ENCODE measurements around the gene IRAK1.
"Not testable (repeated sequence)": the region's sequence is repeated elsewhere in the genome, so short reads cannot be mapped to it uniquely, and the experiment has no call there.

Gene IRAK1

DNA sequence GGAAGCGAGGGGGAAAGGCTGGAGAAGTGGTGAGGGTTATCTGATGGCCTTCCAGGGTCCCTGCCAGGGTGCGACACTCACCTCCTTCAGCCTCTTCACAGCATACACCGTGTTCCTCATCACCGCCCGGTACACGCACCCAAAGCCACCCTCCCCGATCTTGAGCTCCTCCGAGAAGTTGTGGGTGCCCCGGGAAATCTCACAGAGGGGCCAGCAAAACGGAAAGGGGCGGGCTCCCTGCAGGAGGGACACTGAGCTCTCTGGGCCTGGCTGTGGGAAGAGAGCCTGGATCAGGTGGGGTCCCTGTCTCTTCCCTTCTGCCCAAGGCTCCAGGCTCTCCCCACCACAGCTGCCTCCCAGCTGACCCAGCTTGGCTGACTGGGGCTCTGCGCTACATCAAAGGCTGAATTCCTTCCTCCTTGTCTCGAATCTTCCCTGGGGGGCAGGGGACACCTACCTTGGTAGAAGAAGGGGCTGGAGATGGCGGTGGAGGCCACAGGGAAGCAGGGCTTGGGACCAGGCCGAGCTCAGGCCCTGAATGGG lies 1.1 kb downstream of the IRAK1 start:
- no peak for DNase-seq

GRCh38 chrX:154017766-154018517 lies 1.8 kb downstream of the IRAK1 start:
- DNase-seq = no peak

GRCh38 chrX:154016366-154017076 lies 3.2 kb downstream of the IRAK1 start:
- no peak for DNase-seq

DNA sequence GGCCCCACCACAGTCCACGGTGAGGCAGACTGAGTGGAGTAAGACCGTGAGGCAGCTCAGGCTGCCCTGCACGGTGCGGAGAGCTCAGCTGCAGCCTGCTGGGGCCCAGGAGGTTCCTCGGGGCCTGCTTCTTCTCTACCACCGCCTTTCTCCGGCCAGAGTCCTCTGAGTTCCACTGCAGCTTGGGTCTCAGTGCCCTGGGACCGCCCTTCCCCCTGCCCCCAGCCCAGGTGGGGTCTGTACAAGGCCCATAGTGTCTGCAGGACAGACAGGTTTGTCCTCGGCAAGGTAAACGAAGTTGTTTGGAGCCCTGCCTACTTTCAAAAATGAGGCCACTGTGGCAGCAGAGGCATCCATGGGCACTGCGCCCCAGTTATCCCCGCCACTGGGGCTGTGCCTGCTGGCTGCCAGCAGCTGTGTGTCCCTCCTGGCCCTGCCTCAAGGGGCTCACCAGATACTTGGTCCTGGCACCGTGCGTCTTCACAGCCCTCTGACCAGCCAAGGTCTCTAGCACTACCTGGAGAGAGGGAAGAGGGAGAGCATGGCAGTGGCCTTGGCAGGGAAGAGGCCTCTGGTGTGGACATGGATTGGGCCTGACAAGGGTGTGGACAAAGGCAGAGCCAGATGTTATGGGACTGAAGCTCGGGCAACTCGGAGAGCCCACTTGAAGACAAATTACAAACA lies 4.0 kb downstream of the IRAK1 start:
- DNase-seq = no peak

GRCh38 chrX:154014429-154015380 lies 5.0 kb downstream of the IRAK1 start:
- DNase-seq = no peak

DNA sequence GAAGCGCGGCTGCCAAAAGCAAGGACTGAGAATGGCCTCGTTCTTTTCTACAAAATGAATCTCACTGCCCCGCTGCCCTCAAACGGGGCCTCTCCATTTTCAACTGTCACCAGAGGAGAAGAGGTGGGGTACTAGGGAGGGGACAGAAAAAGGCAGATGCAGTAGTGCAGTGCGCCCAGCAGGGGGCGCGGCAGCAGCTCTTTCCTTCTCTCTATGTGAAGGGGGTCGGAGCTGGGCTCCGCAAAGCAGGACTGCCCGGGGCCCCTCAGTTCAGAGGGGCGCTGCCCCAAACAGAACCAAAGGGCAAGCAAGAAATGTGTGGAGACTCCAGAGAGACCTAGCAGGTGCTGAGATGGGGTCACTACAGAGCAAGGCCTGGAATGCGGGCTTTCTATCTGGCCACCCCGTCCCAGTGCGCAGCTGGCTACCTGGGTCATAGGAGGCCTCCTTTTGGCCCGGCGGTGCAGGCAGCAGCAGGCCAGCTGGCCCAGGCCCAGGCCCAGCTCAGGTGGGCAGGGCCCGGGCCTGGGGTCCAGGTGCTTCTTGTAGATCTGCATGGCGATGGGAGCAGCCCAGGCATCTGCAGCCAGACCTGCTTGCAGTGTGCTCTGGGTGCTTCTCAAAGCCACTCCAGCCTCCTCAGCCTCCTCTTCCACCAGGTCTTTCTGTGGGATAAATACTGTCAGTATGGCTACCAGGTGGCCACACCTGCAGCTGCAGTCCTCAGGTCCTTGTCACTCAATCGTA lies 5.9 kb downstream of the IRAK1 start:
- peak; percentile 21 for DNase-seq

DNA sequence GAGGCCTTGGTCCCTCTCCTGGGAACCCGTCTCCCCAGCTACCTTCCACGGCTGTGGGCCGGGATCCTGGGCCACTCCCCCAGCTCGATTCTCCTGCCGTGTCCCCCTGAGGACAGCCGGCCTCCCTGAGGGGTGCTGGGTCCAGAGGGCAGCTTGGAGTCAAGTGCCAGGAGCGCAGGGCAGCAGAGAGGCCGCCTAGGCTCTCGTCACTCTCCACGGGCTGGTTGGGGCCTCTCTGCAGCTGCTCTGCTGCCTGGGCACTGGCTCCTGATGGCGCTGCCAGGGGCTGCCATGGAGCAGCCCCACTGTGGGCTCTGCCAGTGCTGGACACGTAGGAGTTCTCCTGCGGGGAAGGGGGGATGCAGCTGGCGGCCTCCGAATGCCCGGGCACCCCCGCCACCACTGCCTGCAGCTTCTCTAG lies 6.7 kb downstream of the IRAK1 start:
- DNase-seq = no peak

- DNase-seq = no peak
Measured at GRCh38 chrX:154012336-154012991, 7.2 kb downstream of the IRAK1 start.

DNA sequence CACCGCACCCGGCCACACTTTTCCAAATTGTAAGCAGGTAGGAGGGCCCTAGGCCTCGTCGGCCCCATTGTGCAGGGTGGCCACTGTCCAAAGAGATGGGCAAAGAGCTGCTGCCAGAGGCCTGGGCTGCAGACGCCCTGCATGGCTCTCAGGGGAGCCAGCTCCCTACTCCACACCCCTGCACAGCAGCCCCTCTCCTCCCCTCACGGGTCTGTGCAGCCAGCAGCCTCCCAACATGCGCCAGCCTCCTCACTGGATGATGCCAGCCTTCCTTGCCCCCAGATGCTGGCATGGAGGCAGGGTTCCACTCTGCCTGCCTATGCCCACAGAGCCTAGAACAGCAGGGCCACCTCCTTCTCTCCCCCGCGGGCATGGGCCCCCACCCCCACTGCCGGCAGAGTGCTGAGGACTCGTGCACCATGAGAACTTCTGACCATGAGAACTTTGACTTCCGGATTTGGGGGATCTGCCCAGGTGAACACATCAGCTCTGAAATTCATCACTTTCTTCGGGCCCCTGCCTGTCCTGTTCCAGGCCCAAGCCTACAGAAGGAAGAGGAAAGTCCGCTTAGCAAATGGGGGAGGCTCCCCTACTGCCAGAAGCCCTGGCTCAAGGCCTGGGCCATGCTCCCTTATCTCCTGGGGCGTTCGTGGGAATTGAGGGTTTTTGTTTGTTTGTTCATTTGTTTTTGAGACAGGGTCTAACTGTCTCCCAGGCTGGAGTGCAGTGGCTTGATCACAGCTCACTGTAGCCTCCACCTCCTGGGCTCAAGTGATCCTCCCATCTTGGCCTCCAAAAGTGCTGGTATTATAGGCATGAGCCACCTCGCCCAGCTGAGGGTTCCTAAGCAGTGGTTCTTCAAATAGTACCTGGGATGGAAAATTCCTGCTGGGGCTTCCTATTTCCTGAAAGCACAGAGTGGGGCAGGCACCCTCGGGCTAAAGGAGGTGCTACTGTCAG lies 8.0 kb downstream of the IRAK1 start:
- no peak for DNase-seq

GRCh38 chrX:154010330-154011087 lies 9.2 kb downstream of the IRAK1 start:
- DNase-seq = no peak

DNA sequence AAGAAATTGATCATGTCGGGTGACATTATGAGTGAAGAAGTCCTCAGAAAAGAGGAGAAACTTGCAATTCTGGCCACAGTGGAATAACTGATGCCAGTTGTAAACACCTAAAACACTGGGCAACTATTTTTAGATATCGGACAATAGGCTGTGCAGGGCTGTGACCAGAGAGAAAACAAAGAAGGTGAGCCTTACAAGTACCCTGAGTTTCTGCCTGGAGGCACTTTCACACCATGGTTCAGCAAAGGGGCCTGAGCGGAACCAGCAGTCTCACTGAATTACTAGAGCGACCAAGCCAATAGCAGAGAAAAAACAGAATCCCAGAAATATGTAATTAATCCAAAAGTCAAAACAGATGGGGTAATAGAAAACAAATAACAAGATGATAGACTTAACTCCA lies 11.2 kb downstream of the IRAK1 start:
- no peak for DNase-seq

- no peak for DNase-seq
Measured at GRCh38 chrX:154006947-154007346, 12.8 kb downstream of the IRAK1 start.

GRCh38 chrX:154004315-154004714 lies 15.4 kb downstream of the IRAK1 start:
- DNase-seq = no peak

- DNase-seq = peak; percentile 19
Measured at GRCh38 chrX:154002215-154002719, 17.4 kb downstream of the IRAK1 start.

DNA sequence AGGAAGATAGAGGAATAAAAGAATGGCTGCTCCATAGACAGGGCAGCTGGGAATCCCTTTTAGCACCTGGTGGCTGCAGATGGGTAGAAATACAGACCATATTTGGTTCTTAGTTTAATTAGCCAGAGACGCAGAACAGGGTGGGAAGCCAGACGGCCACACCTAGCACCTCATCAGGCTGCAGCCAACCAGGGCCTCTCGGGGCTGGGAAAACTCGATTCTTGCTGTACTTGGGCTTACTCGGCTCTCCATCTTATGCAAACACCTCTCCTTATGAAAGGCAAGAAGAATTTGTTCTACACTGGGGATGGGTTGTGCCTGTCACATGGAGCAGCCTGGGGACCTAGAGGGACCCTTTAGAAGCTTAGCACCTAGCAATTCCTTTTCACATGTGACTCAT lies 19.7 kb downstream of the IRAK1 start:
- DNase-seq = no peak

DNA sequence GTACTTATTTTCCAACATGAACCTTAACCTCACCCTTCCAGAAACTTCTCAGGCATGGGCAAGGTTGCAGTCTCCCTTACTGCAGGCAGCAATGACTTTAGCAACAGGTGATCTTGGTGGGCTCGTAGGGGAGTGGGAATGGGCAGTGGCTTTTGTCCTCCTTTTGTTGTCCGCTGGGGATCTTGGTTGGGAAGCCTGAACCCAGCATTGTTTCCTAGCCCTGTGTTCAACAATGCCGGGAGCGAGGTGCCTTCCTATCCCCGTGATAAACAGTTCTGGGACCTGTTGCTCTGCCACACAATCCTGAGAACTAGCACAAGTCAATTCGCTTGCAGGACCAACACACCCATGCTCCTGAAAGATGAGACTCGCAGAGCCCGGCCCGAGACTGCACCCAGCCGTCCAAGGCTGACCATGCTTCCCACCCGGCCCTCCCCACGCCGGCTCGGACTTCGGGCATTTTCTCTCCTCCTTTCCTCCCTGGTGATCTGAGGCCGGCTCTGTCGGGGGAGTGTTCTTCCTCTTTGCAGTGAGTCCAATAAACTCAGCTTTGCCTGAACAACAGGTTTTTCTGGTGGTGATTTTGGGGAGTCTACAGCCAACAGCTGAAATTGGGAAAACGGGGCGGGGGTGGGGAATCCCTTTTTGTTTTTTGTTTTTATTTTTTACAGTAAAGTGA lies 20.2 kb downstream of the IRAK1 start:
- no peak for DNase-seq

DNA sequence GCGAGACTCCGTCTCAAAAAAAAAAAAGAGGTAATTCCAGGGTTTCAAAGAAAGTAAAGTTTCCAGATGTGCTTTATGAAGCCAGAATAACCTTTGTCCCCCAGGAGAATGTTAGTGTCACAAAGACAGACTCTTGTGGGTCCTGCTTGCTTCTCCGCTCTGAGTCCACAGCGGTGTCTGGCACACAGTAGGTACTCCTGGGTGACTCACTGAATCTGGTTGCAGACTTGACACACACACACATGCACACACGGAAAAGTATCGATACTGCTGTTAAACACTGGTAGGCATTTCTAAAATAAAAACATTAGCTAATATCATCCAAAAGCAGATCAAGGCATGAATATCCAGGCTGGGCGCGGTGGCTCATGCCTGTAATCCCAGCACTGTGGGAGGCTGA lies 24.2 kb downstream of the IRAK1 start:
- DNase-seq = no peak

GRCh38 chrX:153994398-153994797 lies 25.3 kb downstream of the IRAK1 start:
- not testable (repeated sequence) for DNase-seq
